ENCODE data around the gene SPATA13.

The SPATA13 gene

DNA sequence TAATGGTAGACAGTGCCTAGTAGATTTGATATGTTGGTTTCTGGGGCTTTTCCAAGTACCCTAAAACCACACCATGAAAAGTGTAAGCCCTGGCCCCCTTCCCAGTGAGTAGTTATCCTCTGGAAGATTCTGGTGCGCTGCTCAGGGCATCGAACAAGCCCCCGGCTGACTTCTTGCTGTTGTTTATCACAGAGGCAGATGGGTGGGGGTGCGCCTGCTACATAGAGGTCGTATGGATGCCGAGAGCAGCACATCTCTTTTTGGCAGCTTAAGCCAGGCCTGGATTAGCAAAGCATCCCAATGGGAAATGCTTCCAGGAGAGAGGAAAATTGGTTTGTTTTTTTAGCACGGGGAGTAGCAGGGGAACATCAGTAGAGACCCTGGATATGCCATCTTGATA is 26.3 kb upstream of the SPATA13 start:
- in situ Hi-C loops (cut with HindIII; ENCODE audit: low pct_ligation_motif_present, low sequenced_read_pairs), result no loop called here
- TF ChIP-seq, protein P1, sequence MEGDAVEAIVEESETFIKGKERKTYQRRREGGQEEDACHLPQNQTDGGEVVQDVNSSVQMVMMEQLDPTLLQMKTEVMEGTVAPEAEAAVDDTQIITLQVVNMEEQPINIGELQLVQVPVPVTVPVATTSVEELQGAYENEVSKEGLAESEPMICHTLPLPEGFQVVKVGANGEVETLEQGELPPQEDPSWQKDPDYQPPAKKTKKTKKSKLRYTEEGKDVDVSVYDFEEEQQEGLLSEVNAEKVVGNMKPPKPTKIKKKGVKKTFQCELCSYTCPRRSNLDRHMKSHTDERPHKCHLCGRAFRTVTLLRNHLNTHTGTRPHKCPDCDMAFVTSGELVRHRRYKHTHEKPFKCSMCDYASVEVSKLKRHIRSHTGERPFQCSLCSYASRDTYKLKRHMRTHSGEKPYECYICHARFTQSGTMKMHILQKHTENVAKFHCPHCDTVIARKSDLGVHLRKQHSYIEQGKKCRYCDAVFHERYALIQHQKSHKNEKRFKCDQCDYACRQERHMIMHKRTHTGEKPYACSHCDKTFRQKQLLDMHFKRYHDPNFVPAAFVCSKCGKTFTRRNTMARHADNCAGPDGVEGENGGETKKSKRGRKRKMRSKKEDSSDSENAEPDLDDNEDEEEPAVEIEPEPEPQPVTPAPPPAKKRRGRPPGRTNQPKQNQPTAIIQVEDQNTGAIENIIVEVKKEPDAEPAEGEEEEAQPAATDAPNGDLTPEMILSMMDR (IDR thresholded peaks at IDR 0.05; ENCODE audit: low read depth, low read length, missing control alignments), result no peak
- no peaks in the 10 kb centered on the region for H3K27me3 ChIP-seq (replicated peaks)
- H3K4me3 ChIP-seq (ENCODE audit: low read depth, low read length), result no peak overlapping the region
- no peak for DNase-seq
- no peaks in the 10 kb centered on the region for H3K36me3 ChIP-seq (replicated peaks)
- H3K27ac ChIP-seq, result no peak overlapping the region

DNA sequence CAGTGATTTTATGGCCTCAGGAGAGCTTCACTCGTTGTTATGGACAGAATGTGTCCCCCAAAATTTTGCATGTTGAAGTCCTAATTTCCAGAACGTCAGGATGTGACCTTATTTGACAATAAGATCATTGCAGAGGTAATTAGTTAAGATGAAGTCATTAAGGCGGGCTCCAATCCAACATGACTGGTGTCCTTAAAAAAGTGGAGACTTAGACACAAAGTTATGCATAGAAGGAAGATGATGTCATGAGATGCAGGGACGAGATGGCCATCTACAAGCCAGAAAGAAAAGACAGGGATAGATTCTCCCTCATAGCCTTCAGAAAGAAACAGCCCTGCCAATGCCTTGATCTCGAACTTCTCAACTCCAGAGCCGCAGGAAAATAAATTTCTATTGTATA is 25.8 kb upstream of the SPATA13 start:
- Histone ChIP-seq H3K4me3 (ENCODE audit: low read depth, low read length) (no peak overlapping the region), H3K27me3 (replicated peaks) (no peaks in the 10 kb centered on the region), H3K36me3 (replicated peaks) (no peaks in the 10 kb centered on the region), H3K27ac (no peak overlapping the region)
- TF ChIP-seq, protein P1 (IDR thresholded peaks at IDR 0.05; ENCODE audit: low read depth, low read length, missing control alignments), result no peak
- in situ Hi-C loops (cut with HindIII; ENCODE audit: low pct_ligation_motif_present, low sequenced_read_pairs), result no loop called here
- DNase-seq, result no peak

DNA sequence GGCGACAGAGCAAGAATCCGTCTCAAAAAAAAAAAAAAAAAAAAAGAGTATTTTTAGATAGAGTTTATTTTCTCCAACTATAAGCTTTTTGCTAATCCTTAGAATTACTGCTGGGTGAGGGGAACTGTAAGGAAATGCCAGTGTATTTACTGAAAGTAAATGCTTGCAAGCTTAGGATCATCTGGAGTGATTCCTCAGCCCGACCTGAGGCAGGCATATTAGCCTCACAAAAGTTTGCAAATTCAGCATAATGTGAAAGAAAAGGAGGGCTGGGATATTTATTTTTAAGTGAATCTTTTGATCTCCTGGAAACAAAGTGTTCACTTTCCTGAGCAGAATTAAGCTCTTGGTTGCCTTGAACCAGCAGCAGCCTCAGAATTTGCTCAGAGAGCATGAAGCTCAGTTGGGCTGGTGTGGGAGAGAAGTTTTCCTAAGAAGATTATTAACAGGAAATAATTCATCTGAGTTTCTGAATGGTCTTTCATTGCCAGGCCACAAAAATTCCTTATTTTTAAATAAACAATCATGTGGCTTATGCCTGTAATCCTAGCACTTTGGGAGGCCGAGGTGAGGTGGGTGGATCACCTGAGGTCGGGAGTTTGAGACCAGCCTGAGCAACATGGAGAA is 24.7 kb upstream of the SPATA13 start:
- no peak overlapping the region for H3K4me3 ChIP-seq (ENCODE audit: low read depth, low read length)
- no peak overlapping the region for H3K27ac ChIP-seq
- H3K27me3 ChIP-seq (replicated peaks), result no peaks in the 10 kb centered on the region
- TF ChIP-seq, protein P1 (IDR thresholded peaks at IDR 0.05; ENCODE audit: low read depth, low read length, missing control alignments), result no peak
- peak; percentile 32 for DNase-seq
- no peaks in the 10 kb centered on the region for H3K36me3 ChIP-seq (replicated peaks)
- in situ Hi-C loops (cut with HindIII; ENCODE audit: low pct_ligation_motif_present, low sequenced_read_pairs), result no loop called here

DNA sequence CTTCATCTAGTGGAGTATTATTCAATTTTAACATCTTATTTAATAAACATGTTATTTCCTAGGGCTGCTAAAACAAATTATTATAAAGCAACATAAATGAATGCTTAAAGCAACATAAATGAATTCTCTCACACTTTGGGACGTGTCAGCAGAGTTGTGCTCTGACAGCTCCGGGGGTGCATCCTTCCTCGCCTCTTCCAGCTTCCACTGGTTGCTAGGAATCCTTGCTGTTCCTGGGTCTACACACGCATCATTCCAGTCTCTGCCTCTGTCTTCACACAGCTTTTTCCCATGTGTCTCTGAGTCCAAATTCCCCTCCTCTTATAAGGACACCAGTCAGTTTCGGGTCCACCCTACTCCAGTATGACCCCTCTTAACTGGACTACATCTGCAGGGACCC is 21.6 kb upstream of the SPATA13 start:
- no peaks in the 10 kb centered on the region for H3K36me3 ChIP-seq (replicated peaks)
- in situ Hi-C loops (cut with HindIII; ENCODE audit: low pct_ligation_motif_present, low sequenced_read_pairs), result no loop called here

DNA sequence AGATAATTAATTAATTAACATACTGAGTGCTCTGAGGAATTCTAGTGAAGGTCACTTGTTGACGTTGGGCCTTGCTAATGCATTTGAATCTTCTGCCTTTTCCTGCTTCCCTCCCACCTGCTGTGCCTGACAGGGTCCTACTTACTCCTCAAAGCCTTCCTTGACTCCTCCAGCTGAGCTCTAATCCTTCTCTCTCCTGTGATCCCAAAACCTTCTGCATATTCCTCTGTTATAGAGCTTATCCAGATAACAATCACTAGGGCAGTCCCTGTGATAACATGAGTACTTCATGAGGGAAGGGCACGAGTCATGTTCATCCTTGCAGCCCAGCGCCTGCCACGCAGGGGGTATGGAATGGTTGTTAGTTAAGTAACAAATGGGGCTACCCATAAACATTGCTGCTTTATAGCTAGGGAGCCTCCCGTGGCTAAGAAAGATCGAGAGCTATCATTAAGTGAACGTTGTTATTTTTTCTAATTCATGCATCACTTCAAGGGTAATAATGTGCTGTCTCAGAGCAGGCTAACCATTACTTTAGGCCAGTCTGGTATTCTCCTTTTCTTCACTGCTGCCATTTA is 19.1 kb upstream of the SPATA13 start:
- no peaks in the 10 kb centered on the region for H3K27me3 ChIP-seq (replicated peaks)
- TF ChIP-seq, protein P1 (IDR thresholded peaks at IDR 0.05; ENCODE audit: low read depth, low read length, missing control alignments), result no peak
- no peak overlapping the region for H3K27ac ChIP-seq
- DNase-seq, result no peak
- no peak overlapping the region for H3K4me3 ChIP-seq (ENCODE audit: low read depth, low read length)
- H3K36me3 ChIP-seq (replicated peaks), result no peaks in the 10 kb centered on the region
- in situ Hi-C loops (cut with HindIII; ENCODE audit: low pct_ligation_motif_present, low sequenced_read_pairs), result no loop called here

More for the DNA sequence above, 21.6 kb upstream of the SPATA13 start:
- H3K27me3 ChIP-seq (replicated peaks), result no peaks in the 10 kb centered on the region
- no peak for DNase-seq
- no peak overlapping the region for H3K4me3 ChIP-seq (ENCODE audit: low read depth, low read length)
- H3K27ac ChIP-seq, result no peak overlapping the region
- TF ChIP-seq, protein P1 (IDR thresholded peaks at IDR 0.05; ENCODE audit: low read depth, low read length, missing control alignments), result no peak

DNA sequence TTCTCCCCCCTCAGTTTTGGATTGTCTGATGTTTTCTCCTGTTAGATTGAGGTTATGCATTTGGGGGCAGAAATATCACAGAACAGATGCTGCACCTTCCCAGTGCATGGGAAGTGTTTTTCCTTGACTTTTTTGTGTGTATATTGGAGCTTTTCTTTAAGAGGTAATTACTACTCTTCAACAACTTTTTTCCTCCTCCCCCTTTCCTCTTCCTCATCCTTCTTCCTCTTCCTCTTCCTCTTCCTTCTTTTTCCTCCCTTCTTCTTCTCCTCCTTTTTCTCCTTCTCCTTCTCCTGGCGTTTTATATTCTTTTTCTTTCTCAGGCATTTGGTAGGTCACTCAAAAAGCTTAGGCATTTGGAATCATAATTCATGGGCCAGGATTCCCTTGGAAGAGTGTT is 18.1 kb upstream of the SPATA13 start:
- Histone ChIP-seq H3K36me3 (replicated peaks) (no peaks in the 10 kb centered on the region), H3K27ac (no peak overlapping the region), H3K4me3 (ENCODE audit: low read depth, low read length) (no peak overlapping the region), H3K27me3 (replicated peaks) (no peaks in the 10 kb centered on the region)
- in situ Hi-C loops (cut with HindIII; ENCODE audit: low pct_ligation_motif_present, low sequenced_read_pairs), result no loop called here
- DNase-seq, result no peak
- TF ChIP-seq, protein P1 (IDR thresholded peaks at IDR 0.05; ENCODE audit: low read depth, low read length, missing control alignments), result no peak
